ENCODE results near the gene ID3. TPM values are rescaled to one million over a fixed set of nuclear protein-coding genes. Genes with fewer than 3 reads are reported as not detected.

Gene ID3
- total and polyA plus RNA-seq, 9 of the 15 experiments (the other 6 are each of a cell fraction or from before 2014, with no cell fraction given): 6.8 to 59.8 (median 23.5) TPM

DNA sequence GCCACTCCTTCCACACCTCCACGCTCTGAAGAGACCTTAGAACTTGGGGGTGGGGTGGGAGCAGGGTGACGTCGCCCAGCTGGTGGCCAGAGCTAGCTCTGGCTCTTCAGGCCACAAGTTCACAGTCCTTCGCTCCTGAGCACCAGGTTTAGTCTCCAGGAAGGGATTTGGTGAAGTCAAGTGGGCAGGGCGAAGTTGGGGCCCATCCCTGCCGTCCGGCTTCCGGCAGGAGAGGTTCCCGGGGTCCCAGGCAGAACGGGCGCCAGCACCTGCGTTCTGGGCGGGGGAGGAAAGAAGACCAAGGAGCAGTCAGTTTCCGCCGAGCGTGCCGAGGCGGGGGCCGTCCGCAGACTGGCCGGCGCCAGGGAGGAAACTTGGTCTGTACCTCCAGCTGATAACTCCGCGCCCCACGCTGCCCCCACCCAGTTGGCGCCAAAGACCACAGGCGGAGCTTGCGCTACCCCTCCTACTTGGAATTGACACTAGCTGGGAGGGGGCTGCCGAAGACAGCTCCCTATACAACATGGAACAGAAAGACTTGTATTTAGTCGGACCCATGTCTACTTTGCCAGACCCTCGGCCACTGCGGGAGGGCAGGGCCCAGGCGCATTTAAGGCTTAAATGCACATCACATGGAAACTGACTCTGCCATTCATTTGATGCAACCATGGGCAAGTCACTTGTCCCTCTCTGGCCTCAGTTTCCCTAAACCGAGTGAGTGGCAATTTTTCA is 995 bp downstream of the ID3 start (continued):
- TF ChIP-seq HNRNPL (IDR thresholded peaks at IDR 0.05; ENCODE audit: low read depth, low read length) (0 out of 2 replicates have a peak, but pooled peaks have one; percentile 35), CCNT2 (IDR thresholded peaks at IDR 0.05; ENCODE audit: borderline replicate concordance, extremely low read depth, insufficient read length, low read depth, low read length) (peak; percentile 100), ETS2 (tag; IDR thresholded peaks at IDR 0.05; ENCODE audit: borderline replicate concordance, poor library complexity, severe bottlenecking) (no peak), TCF7L2 (IDR thresholded peaks at IDR 0.05; ENCODE audit: low read depth, low read length) (peak; percentile 50), BACH1 (tag; IDR thresholded peaks at IDR 0.05) (no peak), ZNF324 (CRISPR knock-in tag; IDR thresholded peaks at IDR 0.05) (no peak), ZEB2 (IDR thresholded peaks at IDR 0.05) (peak; percentile 96), IFI16 (CRISPR knock-in tag; IDR thresholded peaks at IDR 0.05) (no peak), ZNF561 (CRISPR knock-in tag; conservative IDR thresholded peaks at IDR 0.05) (no peak)
- TF ChIP-seq, protein P1, sequence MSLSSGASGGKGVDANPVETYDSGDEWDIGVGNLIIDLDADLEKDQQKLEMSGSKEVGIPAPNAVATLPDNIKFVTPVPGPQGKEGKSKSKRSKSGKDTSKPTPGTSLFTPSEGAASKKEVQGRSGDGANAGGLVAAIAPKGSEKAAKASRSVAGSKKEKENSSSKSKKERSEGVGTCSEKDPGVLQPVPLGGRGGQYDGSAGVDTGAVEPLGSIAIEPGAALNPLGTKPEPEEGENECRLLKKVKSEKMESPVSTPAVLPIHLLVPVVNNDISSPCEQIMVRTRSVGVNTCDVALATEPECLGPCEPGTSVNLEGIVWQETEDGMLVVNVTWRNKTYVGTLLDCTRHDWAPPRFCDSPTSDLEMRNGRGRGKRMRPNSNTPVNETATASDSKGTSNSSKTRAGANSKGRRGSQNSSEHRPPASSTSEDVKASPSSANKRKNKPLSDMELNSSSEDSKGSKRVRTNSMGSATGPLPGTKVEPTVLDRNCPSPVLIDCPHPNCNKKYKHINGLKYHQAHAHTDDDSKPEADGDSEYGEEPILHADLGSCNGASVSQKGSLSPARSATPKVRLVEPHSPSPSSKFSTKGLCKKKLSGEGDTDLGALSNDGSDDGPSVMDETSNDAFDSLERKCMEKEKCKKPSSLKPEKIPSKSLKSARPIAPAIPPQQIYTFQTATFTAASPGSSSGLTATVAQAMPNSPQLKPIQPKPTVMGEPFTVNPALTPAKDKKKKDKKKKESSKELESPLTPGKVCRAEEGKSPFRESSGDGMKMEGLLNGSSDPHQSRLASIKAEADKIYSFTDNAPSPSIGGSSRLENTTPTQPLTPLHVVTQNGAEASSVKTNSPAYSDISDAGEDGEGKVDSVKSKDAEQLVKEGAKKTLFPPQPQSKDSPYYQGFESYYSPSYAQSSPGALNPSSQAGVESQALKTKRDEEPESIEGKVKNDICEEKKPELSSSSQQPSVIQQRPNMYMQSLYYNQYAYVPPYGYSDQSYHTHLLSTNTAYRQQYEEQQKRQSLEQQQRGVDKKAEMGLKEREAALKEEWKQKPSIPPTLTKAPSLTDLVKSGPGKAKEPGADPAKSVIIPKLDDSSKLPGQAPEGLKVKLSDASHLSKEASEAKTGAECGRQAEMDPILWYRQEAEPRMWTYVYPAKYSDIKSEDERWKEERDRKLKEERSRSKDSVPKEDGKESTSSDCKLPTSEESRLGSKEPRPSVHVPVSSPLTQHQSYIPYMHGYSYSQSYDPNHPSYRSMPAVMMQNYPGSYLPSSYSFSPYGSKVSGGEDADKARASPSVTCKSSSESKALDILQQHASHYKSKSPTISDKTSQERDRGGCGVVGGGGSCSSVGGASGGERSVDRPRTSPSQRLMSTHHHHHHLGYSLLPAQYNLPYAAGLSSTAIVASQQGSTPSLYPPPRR (CRISPR knock-in tag; IDR thresholded peaks at IDR 0.05; ENCODE audit: borderline replicate concordance): 0 out of 2 replicates have a peak, but pooled peaks have one; percentile 46
- TF ChIP-seq, protein P2, sequence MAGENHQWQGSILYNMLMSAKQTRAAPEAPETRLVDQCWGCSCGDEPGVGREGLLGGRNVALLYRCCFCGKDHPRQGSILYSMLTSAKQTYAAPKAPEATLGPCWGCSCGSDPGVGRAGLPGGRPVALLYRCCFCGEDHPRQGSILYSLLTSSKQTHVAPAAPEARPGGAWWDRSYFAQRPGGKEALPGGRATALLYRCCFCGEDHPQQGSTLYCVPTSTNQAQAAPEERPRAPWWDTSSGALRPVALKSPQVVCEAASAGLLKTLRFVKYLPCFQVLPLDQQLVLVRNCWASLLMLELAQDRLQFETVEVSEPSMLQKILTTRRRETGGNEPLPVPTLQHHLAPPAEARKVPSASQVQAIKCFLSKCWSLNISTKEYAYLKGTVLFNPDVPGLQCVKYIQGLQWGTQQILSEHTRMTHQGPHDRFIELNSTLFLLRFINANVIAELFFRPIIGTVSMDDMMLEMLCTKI (IDR thresholded peaks at IDR 0.05; ENCODE audit: partially characterized antibody): no peak
- TF ChIP-seq, protein P3, sequence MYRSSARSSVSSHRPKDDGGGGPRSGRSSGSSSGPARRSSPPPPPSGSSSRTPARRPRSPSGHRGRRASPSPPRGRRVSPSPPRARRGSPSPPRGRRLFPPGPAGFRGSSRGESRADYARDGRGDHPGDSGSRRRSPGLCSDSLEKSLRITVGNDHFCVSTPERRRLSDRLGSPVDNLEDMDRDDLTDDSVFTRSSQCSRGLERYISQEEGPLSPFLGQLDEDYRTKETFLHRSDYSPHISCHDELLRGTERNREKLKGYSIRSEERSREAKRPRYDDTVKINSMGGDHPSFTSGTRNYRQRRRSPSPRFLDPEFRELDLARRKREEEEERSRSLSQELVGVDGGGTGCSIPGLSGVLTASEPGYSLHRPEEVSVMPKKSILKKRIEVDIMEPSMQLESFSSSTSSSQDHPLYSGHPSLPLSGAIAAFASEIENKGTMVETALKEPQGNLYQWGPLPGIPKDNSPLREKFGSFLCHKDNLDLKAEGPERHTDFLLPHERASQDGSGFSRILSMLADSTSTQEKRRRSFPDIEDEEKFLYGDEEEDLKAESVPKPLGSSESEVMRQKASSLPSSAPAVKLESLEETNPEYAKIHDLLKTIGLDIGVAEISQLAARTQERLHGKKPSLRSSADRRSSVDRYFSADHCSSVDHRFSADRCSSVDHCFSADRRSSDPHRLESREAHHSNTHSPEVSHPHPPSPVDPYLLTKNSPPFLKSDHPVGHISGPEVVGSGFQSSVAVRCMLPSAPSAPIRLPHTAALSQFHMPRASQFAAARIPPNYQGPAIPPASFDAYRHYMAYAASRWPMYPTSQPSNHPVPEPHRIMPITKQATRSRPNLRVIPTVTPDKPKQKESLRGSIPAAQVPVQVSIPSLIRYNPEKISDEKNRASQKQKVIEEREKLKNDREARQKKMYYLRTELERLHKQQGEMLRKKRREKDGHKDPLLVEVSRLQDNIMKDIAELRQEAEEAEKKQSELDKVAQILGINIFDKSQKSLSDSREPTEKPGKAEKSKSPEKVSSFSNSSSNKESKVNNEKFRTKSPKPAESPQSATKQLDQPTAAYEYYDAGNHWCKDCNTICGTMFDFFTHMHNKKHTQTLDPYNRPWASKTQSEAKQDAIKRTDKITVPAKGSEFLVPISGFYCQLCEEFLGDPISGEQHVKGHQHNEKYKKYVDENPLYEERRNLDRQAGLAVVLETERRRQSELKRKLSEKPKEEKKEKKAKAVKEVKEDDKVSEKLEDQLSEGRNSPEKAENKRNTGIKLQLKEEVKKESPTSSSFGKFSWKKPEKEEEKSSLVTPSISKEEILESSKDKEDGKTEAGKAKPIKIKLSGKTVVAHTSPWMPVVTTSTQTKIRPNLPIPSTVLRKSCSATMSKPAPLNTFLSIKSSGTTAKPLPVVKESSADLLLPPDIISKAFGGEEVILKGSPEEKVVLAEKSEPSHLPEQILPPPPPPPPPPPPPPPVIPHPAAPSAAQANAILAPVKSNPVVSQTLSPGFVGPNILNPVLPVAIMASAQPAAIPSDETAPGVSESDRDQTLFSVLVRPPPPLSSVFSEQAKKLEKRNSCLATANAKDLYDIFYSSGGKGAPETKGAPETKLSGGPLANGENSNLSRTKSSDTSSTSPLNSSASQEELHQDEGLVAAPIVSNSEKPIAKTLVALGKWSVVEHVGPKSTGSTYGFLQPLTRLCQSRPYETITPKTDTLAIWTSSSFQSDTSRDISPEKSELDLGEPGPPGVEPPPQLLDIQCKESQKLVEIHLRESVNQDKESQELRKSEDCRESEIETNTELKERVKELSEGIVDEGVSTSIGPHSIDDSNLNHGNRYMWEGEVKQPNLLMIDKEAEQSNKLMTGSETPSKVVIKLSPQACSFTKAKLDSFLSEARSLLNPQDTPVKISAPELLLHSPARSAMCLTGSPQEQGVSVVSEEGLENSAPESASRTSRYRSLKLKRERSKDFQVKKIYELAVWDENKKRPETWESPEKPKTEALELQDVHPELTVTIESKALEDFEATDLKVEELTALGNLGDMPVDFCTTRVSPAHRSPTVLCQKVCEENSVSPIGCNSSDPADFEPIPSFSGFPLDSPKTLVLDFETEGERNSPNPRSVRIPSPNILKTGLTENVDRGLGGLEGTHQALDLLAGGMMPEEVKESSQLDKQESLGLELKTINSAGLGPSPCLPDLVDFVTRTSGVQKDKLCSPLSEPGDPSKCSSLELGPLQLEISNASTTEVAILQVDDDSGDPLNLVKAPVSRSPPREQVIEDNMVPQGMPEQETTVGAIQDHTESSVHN (IDR thresholded peaks at IDR 0.05; ENCODE audit: borderline replicate concordance in 1 of 2, low read depth in 1 of 2): peak in 1 of 2 experiments; percentile 67; a peak in 2 of 4 replicates
